Adrenal gland (tissue), 5 donors: ENCODE data around the gene TUFM.

ENCODE experiments used
- CTCF ChIP-seq, 6 experiments: fragments of 450-650 bp in 4 of 6; fragments of 200-600 bp in 2 of 6; sonication (generic) in 1 of 6; IDR thresholded peaks; 1 replicate in 5 of 6; 2 replicates in 1 of 6; pipeline versions ENCODE4 v1.5.1 to v1.8.0; 2016 to 2021; ENCODE audit warnings: antibody characterized with exemption in 6 of 6, mild to moderate bottlenecking in 2 of 6, moderate library complexity in 1 of 6
- POLR2A ChIP-seq, 2 donors: fragments of 450-650 bp; IDR thresholded peaks; one replicate each; pipeline ENCODE4 v1.6.1; 2017; ENCODE audit warnings: antibody characterized with exemption in 2 of 2, mild to moderate bottlenecking in 2 of 2, moderate library complexity in 1 of 2
- donor health status: DM: no; HTN: no; CAD: no.

GRCh38 chr16:28876973-28877654 lies 31.0 kb upstream of the TUFM start:
- no peak for TF ChIP-seq POLR2A (IDR thresholded peaks at IDR 0.05)
- TF ChIP-seq CTCF (IDR thresholded peaks at IDR 0.05), result no peak
